Spinal cord (tissue), 10 donors: ENCODE results near the gene PPP4R3B. TPM values are rescaled to one million over a fixed set of nuclear protein-coding genes. Genes with fewer than 3 reads are reported as not detected.

Experiments
- DNase-seq, 6 donors: peaks; one replicate each; pipeline versions ENCODE4 v3.0.0 to v3.0.0-alpha.2; 2013 to 2015; ENCODE audit warnings: low spot score in 6 of 6, low read depth in 4 of 6
- H3K27ac ChIP-seq: one replicate; pipeline ENCODE4 v1.5.1; 2013; ENCODE audit warnings: low read depth, low read length, control low read depth
- H3K27me3 ChIP-seq: one replicate; pipeline ENCODE4 v1.6.1; 2013; ENCODE audit warnings: low read length; ENCODE audit not compliant: control insufficient read depth, insufficient read depth
- H3K36me3 ChIP-seq: one replicate; pipeline ENCODE4 v1.6.1; 2013; ENCODE audit warnings: low read length; ENCODE audit not compliant: control insufficient read depth, insufficient read depth
- H3K4me1 ChIP-seq: one replicate; pipeline ENCODE4 v1.6.1; 2013; ENCODE audit warnings: low read length; ENCODE audit not compliant: control insufficient read depth, insufficient read depth
- H3K4me3 ChIP-seq: one replicate; pipeline ENCODE4 v1.5.1; 2013; ENCODE audit warnings: low read depth, low read length, control low read depth
- H3K9me3 ChIP-seq: one replicate; pipeline ENCODE4 v1.6.1; 2013; ENCODE audit warnings: low read length; ENCODE audit not compliant: control insufficient read depth, insufficient read depth
- WGBS: methylation state at CpG from one replicate; pipeline ENCODE4 v1.1.5; 2013; ENCODE audit warnings: missing lambda C conversion rate; ENCODE audit not compliant: insufficient coverage; 5-methylcytosine and 5-hydroxymethylcytosine counted together
- long read RNA-seq, 4 donors: transcript quantifications; one replicate each; lab custom pipeline, GENCODE V29; 2026
- polyA plus RNA-seq, 2 donors: library from polyadenylated mRNA; unstranded; fragments of 120-200 nt; gene quantifications; one replicate each; pipeline ENCODE4 v1.2.1, GENCODE V29; 2013; ENCODE audit not compliant: insufficient read length in 2 of 2
- total RNA-seq, 2 donors: library from RNA; depleted of rRNA in 1 of 2; stranded (reverse); fragments of 120-200 nt in 1 of 2; fragments of >200 nt in 1 of 2; gene quantifications; one replicate each; pipeline versions ENCODE4 v1.2.3 to v1.2.4, GENCODE V29; 2013 to 2014
- donor health status: healthy.

PPP4R3B gene
- total RNA-seq (10 to 100 TPM; 58.8 to 91.0 TPM), polyA plus RNA-seq (10 to 100 TPM; 57.3 to 81.1 TPM)
- long read RNA-seq, donor 1, partial matches to known transcripts, result 13 of 13 reads
- long read RNA-seq, donor 1, other reads (novel, unspliced or antisense), result 0 of 13 reads
- long read RNA-seq, donor 2, result 0 reads
- long read RNA-seq, donor 3, full-length matches to known transcripts, result 2 of 9 reads
- long read RNA-seq, donor 3, partial matches to known transcripts, result 7 of 9 reads
- long read RNA-seq, donor 3, other reads (novel, unspliced or antisense), result 0 of 9 reads
- long read RNA-seq, donor 4, full-length matches to known transcripts, result 1 of 17 reads
- long read RNA-seq, donor 4, partial matches to known transcripts, result 16 of 17 reads
- long read RNA-seq, donor 4, other reads (novel, unspliced or antisense), result 0 of 17 reads

DNA sequence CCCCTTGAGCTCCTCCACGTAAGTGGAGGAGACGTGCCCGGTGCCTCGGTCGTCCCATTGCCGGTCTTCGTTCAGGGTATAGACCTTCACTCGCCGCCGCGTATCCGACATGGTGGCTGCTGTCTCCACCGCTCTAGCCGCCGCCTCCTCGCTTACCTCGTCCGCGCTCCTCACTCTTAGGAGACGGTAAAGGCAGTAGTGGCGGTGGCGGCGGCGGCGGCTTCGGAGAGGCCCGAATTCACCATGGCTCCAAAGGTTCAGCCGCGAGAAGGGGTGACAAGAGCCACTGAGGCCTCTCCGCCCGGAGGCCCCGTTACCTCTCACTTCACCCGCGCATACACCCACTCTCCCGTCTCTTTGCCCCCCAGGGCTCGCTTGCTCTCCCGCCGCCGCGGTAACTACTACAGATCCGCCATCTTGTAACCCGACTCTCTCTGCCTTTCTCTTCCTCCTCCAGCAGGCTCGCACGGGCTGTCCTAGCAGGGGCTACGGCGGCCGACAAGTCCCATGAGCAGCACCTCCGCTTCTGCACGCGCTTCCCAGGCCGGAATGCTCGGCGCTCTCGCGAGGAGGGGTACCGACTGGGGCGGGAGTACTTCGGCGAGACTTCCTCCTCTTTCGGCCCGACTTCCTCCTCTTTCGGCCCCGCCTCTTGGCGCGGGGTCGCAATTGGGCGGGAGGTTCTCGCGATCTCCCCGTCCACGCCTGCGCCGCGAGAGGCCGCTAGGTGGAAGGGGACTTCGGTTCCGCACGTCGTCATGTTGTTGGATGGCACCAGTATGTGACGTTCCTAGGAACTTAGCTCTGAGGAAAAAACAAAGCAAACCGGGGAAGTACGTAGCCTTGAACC, at the start of gene PPP4R3B:
Gene PPP4R3B (minus strand): TSS at position 448 of the 850 bp plus-strand sequence. CDS start 337 bp downstream, at position 111.
- no peaks in the 10 kb centered on the region for H3K27me3 ChIP-seq
- WGBS, result 0% methylated on average over 82 of the region's 82 CpGs
- H3K36me3 ChIP-seq, result peaks cover 17% of the 10 kb centered on the region
- H3K27ac ChIP-seq, result peak within 1 kb of the TSS; percentile 98
- DNase-seq, result peak; percentile 95 to 100 (median 98)
- H3K4me3 ChIP-seq, result peak within 1 kb of the TSS; percentile 100
- H3K4me1 ChIP-seq, result peaks cover 11% of the 10 kb centered on the region
- H3K9me3 ChIP-seq, result no peaks in the 10 kb centered on the region

DNA sequence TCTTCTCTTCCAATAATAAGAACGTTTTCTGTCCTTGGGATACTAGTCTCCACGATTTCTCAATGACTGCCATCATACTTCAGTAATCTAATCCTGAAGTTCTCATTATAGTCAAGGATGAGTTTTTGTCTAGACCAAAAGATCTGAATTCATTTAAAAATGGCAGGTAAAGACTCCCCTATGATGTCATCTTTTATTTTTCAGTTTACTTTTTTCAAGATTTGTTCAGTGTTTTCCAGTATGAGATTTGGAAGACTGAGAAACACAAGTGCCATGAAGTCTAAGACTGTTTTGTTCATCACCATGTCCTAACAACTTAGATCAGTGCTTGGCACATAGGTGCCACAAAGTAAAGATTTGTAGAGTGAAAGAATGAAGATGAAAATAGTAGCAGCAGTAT, 35.8 kb upstream of the PPP4R3B start:
- Histone ChIP-seq H3K27ac (no peak overlapping the region), H3K9me3 (no peaks in the 10 kb centered on the region), H3K36me3 (peaks cover 17% of the 10 kb centered on the region), H3K4me3 (no peak overlapping the region), H3K4me1 (no peaks in the 10 kb centered on the region), H3K27me3 (no peaks in the 10 kb centered on the region)
- no peak for DNase-seq
- no CpG with 5 or more reads among the region's 2 CpGs for WGBS

DNA sequence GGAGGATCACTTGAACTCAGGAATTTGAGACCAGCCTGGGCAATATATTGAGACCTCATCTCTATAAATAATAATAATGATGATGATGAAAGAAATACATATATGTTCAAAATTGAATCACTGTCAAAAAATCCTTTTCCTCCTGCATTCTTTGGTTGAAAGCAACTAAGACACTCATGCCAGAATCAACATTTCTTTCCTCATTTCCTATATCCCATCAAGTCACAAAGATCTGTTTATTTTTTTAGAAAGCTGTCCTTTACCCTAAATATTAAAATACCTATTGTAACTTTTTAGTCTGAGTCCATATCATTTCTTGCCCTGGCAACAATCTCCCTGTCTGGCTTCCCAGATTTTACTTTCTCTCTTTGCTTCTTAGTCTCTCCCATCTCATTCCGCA, 31.8 kb upstream of the PPP4R3B start:
- no peak for DNase-seq
- Histone ChIP-seq H3K27ac (no peak overlapping the region), H3K36me3 (peaks cover 31% of the 10 kb centered on the region), H3K9me3 (no peaks in the 10 kb centered on the region), H3K27me3 (no peaks in the 10 kb centered on the region), H3K4me3 (no peak overlapping the region), H3K4me1 (no peaks in the 10 kb centered on the region)
- no CpG with 5 or more reads among the region's 1 CpG for WGBS

DNA sequence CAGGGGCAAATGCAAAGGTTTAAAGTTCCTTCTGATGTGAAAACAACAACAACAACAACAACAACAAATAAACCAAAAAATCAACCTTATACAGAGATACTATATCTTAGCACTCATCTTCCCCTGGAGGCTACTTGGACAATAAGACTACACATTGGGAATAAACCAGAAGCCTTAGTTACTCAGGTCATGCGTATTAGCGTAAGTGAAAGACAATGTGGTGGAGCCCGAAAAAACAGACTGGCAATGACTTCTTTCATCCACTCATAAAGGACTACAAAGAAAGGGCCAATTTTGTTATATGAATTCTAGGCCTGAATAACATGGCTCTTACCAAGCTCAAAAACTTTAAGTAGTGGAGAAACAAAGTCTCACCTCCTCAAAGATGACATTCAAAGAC, 19.4 kb upstream of the PPP4R3B start:
- WGBS, result no CpG with 5 or more reads among the region's 3 CpGs
- H3K4me1 ChIP-seq, result no peaks in the 10 kb centered on the region
- peaks cover 33% of the 10 kb centered on the region for H3K36me3 ChIP-seq
- no peak overlapping the region for H3K4me3 ChIP-seq
- H3K27me3 ChIP-seq, result no peaks in the 10 kb centered on the region
- H3K9me3 ChIP-seq, result no peaks in the 10 kb centered on the region
- DNase-seq, result no peak
- H3K27ac ChIP-seq, result no peak overlapping the region

DNA sequence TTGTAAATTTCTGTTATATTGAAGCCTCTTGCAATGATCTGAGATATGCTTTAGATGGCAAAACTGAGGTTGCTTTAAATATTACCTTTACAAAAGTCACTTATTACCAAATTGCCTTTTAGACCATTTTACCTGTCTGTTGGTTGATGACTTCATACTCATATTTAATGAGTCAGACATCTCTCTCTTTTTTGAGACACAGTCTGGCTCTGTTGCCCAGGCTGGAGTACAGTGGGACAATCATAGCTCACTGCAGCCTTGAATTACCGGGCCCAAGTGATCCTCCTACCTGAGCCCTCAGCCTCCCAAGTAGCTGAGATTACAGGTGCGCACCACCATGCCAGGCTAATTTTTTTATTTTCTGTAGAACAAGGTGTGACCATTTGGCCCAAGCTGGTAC, 11.5 kb upstream of the PPP4R3B start:
- Histone ChIP-seq H3K4me1 (no peaks in the 10 kb centered on the region), H3K27ac (no peak overlapping the region), H3K4me3 (no peak overlapping the region), H3K36me3 (peaks cover 10% of the 10 kb centered on the region), H3K9me3 (no peaks in the 10 kb centered on the region), H3K27me3 (no peaks in the 10 kb centered on the region)
- 100% methylated on average over 2 of the region's 2 CpGs for WGBS
- DNase-seq, result no peak

DNA sequence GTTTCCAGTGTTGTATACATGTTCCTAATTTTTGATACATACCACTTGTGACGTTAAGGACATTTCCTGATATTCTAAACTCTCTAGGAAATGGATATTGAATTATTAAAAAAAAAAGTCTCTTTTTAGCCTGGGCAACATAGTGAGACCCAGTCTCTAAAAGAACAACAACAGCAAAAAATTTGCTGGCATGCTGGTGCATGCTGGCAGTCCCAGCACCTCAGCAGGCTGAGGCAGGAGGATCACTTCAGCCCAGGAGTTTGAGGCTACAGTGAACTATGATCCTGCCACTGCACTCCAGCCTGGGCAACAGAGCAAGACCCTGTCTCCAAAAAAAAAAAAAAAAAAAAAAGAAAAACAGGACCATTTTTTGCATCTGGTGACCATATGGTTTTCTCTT, 10.5 kb upstream of the PPP4R3B start:
- Histone ChIP-seq H3K36me3 (peaks cover 2% of the 10 kb centered on the region), H3K4me3 (no peak overlapping the region), H3K9me3 (no peaks in the 10 kb centered on the region), H3K27me3 (no peaks in the 10 kb centered on the region), H3K27ac (no peak overlapping the region), H3K4me1 (no peaks in the 10 kb centered on the region)
- no CpG with 5 or more reads among the region's 1 CpG for WGBS
- no peak for DNase-seq

DNA sequence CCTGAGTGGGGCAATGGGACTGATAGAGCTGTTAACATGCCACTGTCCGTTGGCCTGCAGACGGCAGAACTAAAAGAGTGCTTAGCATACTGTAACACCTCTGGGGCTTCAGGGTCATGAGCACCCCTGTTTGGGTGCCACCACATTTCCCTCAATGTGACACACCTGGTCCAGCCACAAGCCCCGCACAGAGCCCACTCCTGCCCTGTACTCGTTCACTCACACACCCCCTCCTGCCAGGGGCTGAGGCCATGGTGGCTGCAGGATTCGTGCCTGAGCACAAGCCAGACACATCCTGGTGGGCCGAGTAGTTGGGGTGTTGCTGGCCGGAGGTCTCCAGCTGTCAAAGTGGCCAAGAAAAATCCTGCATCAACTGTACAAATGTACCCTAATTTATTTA, 4.4 kb upstream of the PPP4R3B start:
- WGBS, result 100% methylated on average over 4 of the region's 7 CpGs
- H3K4me3 ChIP-seq, result no peak overlapping the region
- H3K27me3 ChIP-seq, result no peaks in the 10 kb centered on the region
- H3K9me3 ChIP-seq, result no peaks in the 10 kb centered on the region
- H3K4me1 ChIP-seq, result peaks cover 6% of the 10 kb centered on the region
- no peak for DNase-seq
- H3K27ac ChIP-seq, result no peak overlapping the region
- H3K36me3 ChIP-seq, result peaks cover 10% of the 10 kb centered on the region

DNA sequence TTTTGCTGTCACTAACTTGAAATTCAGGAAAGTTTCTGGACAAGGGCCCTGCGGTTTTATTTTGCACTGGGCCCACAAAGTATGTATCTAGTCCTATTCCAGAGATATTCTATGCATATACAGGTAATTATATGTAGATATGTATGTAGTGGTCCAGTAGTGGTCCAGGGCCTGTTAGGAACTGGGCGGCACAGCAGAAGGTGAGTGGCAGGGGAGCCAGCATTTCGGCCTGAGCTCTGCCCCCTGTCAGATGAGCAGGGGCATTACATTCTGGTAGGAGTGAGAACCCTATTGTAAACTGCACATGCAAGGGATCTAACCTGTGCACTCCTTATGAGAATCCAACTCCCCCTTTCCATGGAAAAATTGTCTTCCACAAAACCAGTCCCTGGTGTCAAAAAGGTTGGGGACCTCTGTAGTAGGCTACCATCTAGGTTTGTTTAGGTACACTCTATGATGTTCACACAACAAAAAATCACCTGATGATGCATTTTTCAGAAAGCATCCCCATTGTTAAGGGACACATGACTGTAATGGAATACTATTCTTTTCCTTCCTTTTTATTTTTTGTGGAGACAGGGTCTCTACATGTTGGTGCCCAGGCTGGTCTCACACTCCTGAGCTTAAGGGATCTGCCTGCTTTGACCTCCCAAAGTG, 2.8 kb upstream of the PPP4R3B start:
- Histone ChIP-seq H3K4me3 (no peak overlapping the region), H3K27ac (no peak overlapping the region), H3K27me3 (no peaks in the 10 kb centered on the region), H3K4me1 (peaks cover 11% of the 10 kb centered on the region), H3K36me3 (peaks cover 12% of the 10 kb centered on the region), H3K9me3 (no peaks in the 10 kb centered on the region)
- DNase-seq, result no peak
- WGBS, result 90% methylated on average over 2 of the region's 3 CpGs

DNA sequence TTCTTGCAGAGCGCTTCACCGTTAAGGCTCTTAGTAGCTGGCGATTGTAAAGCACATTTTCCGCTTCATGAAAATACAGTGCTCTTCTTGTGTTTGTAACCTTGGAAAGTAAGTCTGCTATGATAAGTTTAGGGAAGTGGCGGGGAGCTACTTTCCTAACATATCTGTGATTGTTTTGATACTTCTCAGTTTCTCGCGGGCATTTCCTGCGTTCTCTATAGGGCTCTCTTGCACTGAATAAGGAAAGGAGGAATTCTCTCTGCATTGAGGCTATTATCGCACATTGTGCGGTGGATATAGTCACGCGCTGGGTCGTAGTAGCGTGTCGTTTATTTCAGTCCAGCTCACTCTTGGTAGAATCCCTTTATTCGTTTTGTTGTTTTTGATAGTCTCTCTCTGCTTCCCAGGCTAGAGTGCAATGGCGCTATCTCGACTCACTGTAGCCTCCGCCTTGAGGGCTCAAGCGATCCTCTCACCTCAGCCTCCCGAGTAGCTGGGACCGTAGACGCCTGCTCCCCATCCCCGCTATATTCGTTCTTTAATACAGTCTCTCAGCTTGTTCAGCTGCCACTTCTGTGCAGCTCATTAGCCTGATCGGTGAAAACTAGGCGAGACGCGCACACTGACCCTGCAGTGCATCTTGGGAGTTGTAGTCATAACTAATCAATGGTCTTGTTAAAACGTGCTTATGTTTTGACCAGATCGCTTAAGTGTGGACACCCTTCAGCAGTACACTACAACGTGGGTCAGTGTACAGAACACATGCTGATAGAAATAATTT, 1.0 kb upstream of the PPP4R3B start:
- peak overlapping the region; percentile 100 for H3K4me3 ChIP-seq
- H3K27me3 ChIP-seq, result no peaks in the 10 kb centered on the region
- H3K27ac ChIP-seq, result peak overlapping the region; percentile 90
- peaks cover 12% of the 10 kb centered on the region for H3K36me3 ChIP-seq
- H3K9me3 ChIP-seq, result no peaks in the 10 kb centered on the region
- H3K4me1 ChIP-seq, result peaks cover 11% of the 10 kb centered on the region
- DNase-seq, result peak; percentile 42 to 92 (median 66)
- 0% methylated on average over 26 of the region's 32 CpGs for WGBS
